Measurements from ENCODE around the gene OTUD7B.

Gene OTUD7B

GRCh38 chr1:149932474-149932873 lies 78.1 kb downstream of the OTUD7B start:
- no peak overlapping the region for H3K4me3 ChIP-seq (ENCODE audit: low read length)
- DNase-seq (ENCODE audit: low read depth): no peak
- no peak for TF ChIP-seq CTCF (conservative IDR thresholded peaks at IDR 0.05; ENCODE audit: low read depth, low read length)

DNA sequence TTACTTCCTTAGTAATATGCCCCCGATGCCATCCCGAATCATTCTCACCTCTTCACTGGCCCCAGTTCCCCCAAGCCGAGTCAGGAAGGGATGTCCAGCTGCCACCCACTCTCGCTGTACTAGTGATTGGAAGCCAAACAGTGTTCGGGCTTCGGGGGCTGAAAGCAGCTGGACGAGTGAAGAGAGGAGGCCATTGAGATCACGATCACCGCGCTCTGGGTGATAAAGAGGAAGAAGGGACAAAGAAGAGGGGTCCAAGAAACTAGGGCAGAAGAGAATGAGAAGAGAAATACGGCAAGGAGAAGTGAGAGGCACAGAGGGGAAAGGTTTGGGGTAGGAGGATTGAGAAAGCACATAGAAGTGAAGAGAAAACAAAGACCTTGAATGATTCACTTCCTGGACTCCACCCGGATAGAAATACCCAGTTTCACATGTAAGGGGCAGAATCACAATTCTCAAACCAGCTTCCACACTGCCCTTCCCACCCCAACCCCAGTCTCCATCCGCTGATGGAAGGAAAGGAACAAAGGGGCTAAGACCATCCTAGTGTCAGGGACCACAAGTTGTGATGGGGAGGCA lies 79.2 kb downstream of the OTUD7B start:
- no peak for DNase-seq (ENCODE audit: low read depth)
- H3K4me3 ChIP-seq (ENCODE audit: low read length): no peak overlapping the region
- no peak for TF ChIP-seq CTCF (conservative IDR thresholded peaks at IDR 0.05; ENCODE audit: low read depth, low read length)

GRCh38 chr1:149929856-149930255 lies 80.7 kb downstream of the OTUD7B start:
- DNase-seq (ENCODE audit: low read depth): no peak
- no peak for TF ChIP-seq CTCF (conservative IDR thresholded peaks at IDR 0.05; ENCODE audit: low read depth, low read length)
- H3K4me3 ChIP-seq (ENCODE audit: low read length): no peak overlapping the region

DNA sequence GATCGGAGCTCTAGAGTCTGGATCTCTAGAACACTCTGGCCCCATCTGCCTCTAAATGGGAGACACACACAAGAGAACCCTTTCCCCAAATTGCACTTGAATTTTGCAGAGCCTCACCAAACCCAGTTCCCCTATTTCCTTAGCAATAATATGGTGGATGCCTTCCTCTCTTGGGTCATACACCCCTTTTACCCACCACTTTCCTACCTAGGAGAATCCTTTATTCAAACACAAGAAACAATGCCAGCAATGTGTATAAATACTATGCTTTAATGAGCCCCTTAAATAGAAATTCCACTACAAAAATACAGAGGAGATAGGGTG lies 82.2 kb downstream of the OTUD7B start:
- peak overlapping the region; percentile 91 for H3K4me3 ChIP-seq (ENCODE audit: low read length)
- no peak for TF ChIP-seq CTCF (conservative IDR thresholded peaks at IDR 0.05; ENCODE audit: low read depth, low read length)
- DNase-seq (ENCODE audit: low read depth): no peak

DNA sequence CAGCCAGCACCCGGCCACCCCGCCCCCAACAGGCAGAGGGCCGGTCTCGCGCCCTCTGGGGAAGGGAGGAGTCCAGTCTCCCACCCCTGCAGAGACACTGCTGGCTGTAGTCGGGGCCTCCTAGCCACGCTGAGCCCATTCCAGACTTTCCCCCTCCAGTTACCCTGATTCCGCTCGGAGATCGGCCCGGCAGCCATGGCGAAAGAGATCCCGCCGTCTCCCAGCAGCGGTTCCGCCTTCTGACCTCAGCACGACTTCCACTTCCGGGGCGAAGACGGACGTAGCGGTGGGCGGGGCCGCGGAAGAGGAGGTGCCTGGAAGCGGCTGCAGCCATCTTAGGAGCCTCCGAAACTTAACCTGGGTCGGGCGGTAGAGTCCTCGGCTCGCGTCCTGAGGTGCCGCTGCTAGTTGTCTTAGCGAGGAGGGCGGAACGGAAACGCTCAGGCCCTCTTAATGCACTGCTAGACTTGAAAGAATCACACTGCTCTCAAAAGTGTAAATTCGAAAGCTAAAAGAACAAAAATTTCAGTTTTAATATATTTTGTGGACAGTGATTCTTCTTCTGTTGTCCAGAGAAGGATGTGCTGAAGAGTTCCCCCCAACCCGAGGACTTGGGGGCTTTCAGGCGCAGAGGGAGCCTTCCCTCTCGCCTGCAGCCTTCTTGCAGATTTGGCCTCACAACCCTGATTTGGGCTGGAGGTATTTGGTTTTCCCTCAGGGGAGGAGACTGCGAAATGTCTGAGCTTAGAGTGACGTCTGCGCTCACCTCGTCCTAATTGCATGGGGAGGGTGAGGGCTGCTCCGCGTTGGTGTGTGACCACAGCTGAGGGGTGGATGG lies 82.7 kb downstream of the OTUD7B start, which contains the start of gene SF3B4:
SF3B4 (minus strand) TSS at position 241 of the 838 bp plus-strand sequence; CDS start at position 197, 44 bp downstream.
- peak; percentile 58 for DNase-seq (ENCODE audit: low read depth)
- H3K4me3 ChIP-seq (ENCODE audit: low read length): peak within 1 kb of the TSS; percentile 91
- no peak for TF ChIP-seq CTCF (conservative IDR thresholded peaks at IDR 0.05; ENCODE audit: low read depth, low read length)

DNA sequence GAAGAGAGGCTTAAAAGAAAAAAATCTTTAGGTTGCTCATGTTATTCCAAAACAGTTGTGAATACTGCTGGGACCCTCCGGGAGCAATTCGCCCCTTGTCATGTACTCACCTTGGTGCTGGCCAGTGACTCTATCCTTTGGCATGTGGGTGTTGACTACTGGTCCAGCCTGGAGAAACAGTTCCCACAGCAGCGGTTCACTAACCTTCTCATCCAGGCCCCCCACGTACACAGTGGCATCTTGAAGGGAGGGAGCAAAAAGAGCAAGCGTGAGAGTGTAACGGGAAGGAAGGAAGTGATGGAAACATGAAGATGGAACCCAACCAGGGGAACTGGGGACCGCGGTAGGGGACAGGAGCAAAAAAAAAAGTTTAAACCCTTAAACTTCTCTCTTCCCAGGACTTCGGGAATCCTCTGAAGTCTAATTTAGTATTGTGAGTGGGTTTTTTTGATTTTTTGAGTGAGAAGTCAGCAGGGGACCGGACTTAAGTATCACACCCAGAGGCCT lies 83.4 kb downstream of the OTUD7B start:
- DNase-seq (ENCODE audit: low read depth): no peak
- H3K4me3 ChIP-seq (ENCODE audit: low read length): peak overlapping the region; percentile 91
- TF ChIP-seq CTCF (conservative IDR thresholded peaks at IDR 0.05; ENCODE audit: low read depth, low read length): no peak

DNA sequence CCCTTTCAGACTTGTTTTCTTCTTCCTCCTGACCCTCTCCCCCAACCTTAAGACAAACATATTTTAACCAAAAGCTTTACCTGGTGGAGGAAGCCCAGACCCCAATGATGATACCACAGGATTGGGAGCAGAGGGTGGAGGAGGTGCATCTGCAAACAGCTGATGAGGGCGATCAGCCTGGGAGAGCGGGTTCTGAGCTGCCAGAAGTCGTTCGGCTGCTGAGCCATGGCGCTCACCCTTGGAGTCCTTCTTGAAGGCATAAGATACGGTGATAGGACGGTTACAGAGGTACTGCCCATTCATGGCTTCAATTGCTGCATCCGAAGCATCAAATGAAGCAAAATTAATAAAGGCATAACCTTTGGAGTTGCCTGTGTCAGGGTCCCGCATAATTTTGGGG lies 84.2 kb downstream of the OTUD7B start:
- H3K4me3 ChIP-seq (ENCODE audit: low read length): peak overlapping the region; percentile 14
- no peak for DNase-seq (ENCODE audit: low read depth)
- TF ChIP-seq CTCF (conservative IDR thresholded peaks at IDR 0.05; ENCODE audit: low read depth, low read length): no peak

Data from retinal pigment epithelial cell (primary cell).